MCF 10A (cell line): ENCODE measurements around the gene IRF5. TPM values are rescaled to one million over a fixed set of nuclear protein-coding genes. Genes with fewer than 3 reads are reported as not detected.

ENCODE experiments used
- BruUV-seq: library from RNA; stranded (reverse); fragments of 400-500 nt; replicated peaks from 2 replicates; lab custom pipeline; 2021; lab: Mats Ljungman, UMichigan
- CTCF ChIA-PET: fragments of 300-600 bp; sonication (Branson Sonifier 250); formaldehyde crosslinking; extraction: SDS; loops from one replicate; lab custom pipeline; 2021; ENCODE audit warnings: antibody characterized with exemption, inconsistent platforms; lab: Yijun Ruan, JAX
- POLR2A ChIA-PET: fragments of 300-600, 350-650 bp; sonication (Branson Sonifier 250); formaldehyde crosslinking; extraction: SDS; loops from one replicate; lab custom pipeline; 2020; ENCODE audit warnings: antibody characterized with exemption, inconsistent platforms; lab: Yijun Ruan, JAX
- DNase-seq: peaks from one replicate; pipeline ENCODE4 v3.0.0-alpha.2; 2018; ENCODE audit not compliant: unreplicated experiment
- H3K27ac Mint-ChIP-seq: one replicate; pipeline ENCODE4 v1.8.0; 2022; ENCODE audit warnings: mild to moderate bottlenecking, low read depth, mixed read lengths; ENCODE audit not compliant: unreplicated experiment
- H3K27me3 Mint-ChIP-seq: one replicate; pipeline ENCODE4 v1.8.0; 2022; ENCODE audit warnings: mixed read lengths; ENCODE audit not compliant: insufficient read depth, unreplicated experiment
- H3K36me3 Mint-ChIP-seq: one replicate; pipeline ENCODE4 v1.8.0; 2022; ENCODE audit warnings: mild to moderate bottlenecking, moderate library complexity, mixed read lengths; ENCODE audit not compliant: insufficient read depth, unreplicated experiment
- H3K4me1 Mint-ChIP-seq: one replicate; pipeline ENCODE4 v1.8.0; 2022; ENCODE audit warnings: mixed read lengths; ENCODE audit not compliant: insufficient read depth, unreplicated experiment
- H3K4me3 Mint-ChIP-seq: one replicate; pipeline ENCODE4 v1.8.0; 2022; ENCODE audit warnings: mild to moderate bottlenecking, moderate library complexity, mixed read lengths; ENCODE audit not compliant: unreplicated experiment
- H3K9me3 Mint-ChIP-seq: one replicate; pipeline ENCODE4 v1.8.0; 2022; ENCODE audit warnings: mixed read lengths; ENCODE audit not compliant: unreplicated experiment
- CTCF ChIP-seq: fragments of 200-600 bp; IDR thresholded peaks from one replicate; pipeline ENCODE4 v1.8.0; 2022; ENCODE audit warnings: antibody characterized with exemption, mild to moderate bottlenecking; ENCODE audit not compliant: unreplicated experiment
- intact Hi-C: fragments of 100-400 bp; cut with micrococcal nuclease; formaldehyde crosslinking; loops from 2 replicates; pipeline ENCODE4 v1.14.1; 2022
- total RNA-seq: library from RNA; stranded (reverse); gene quantifications from 2 replicates; pipeline ENCODE4 v1.2.3, GENCODE V29; 2022

The IRF5 gene
- total RNA-seq, 1 experiment from 2014 or later = 7.5 TPM

- DNase-seq = no peak
- TF ChIP-seq CTCF = no peak
- intact Hi-C loops = loop anchor here (10.0 kb wide), 1 partner anchor 309 kb away; no protein-coding TSS in a partner anchor
- no peaks in the 10 kb centered on the region for H3K9me3 Mint-ChIP-seq
- POLR2A ChIA-PET = no interaction called here
- CTCF ChIA-PET = interaction anchor here (0.6 to 1.1 kb wide), 2 partner anchors 124 to 185 kb away, joined by 4 to 6 read pairs; no protein-coding TSS in a partner anchor
- peaks cover 12% of the 10 kb centered on the region for H3K27me3 Mint-ChIP-seq
- H3K4me3 Mint-ChIP-seq = no peak overlapping the region
- no peak overlapping the region for H3K27ac Mint-ChIP-seq
- H3K4me1 Mint-ChIP-seq = peaks cover 9% of the 10 kb centered on the region
- no TSS peak for BruUV-seq
- no peaks in the 10 kb centered on the region for H3K36me3 Mint-ChIP-seq
Observed at GRCh38 chr7:128906001-128906765, 31.5 kb upstream of the IRF5 start.

GRCh38 chr7:128906766-128907559 lies 30.8 kb upstream of the IRF5 start:
- TF ChIP-seq CTCF = no peak
- ChIA-PET CTCF (interaction anchor here (0.6 to 1.1 kb wide), 2 partner anchors 123 to 184 kb away, joined by 4 to 6 read pairs; no protein-coding TSS in a partner anchor), POLR2A (no interaction called here)
- Mint-ChIP-seq H3K9me3 (no peaks in the 10 kb centered on the region), H3K36me3 (no peaks in the 10 kb centered on the region), H3K27me3 (peaks cover 12% of the 10 kb centered on the region), H3K27ac (no peak overlapping the region), H3K4me1 (peaks cover 9% of the 10 kb centered on the region), H3K4me3 (no peak overlapping the region)
- intact Hi-C loops = loop anchor here (10.0 kb wide), 1 partner anchor 308 kb away; no protein-coding TSS in a partner anchor
- no TSS peak for BruUV-seq
- no peak for DNase-seq

GRCh38 chr7:128908750-128909624 lies 28.7 kb upstream of the IRF5 start:
- no peak for TF ChIP-seq CTCF
- no peak for DNase-seq
- H3K27ac Mint-ChIP-seq = no peak overlapping the region
- no peaks in the 10 kb centered on the region for H3K9me3 Mint-ChIP-seq
- H3K27me3 Mint-ChIP-seq = peaks cover 15% of the 10 kb centered on the region
- H3K36me3 Mint-ChIP-seq = no peaks in the 10 kb centered on the region
- BruUV-seq = no TSS peak
- H3K4me1 Mint-ChIP-seq = no peaks in the 10 kb centered on the region
- ChIA-PET CTCF (interaction anchor here (0.7 to 1.7 kb wide), 2 partner anchors 16 to 26 kb away, joined by 3 to 5 read pairs; no protein-coding TSS in a partner anchor), POLR2A (interaction anchor here (0.9 kb wide), 1 partner anchor 9 kb away, joined by 4 read pairs; no protein-coding TSS in a partner anchor)
- intact Hi-C loops = loop anchor here (10.0 kb wide), 1 partner anchor 306 kb away; no protein-coding TSS in a partner anchor
- no peak overlapping the region for H3K4me3 Mint-ChIP-seq
